Measurements from ENCODE around the gene PFKM.

DNA sequence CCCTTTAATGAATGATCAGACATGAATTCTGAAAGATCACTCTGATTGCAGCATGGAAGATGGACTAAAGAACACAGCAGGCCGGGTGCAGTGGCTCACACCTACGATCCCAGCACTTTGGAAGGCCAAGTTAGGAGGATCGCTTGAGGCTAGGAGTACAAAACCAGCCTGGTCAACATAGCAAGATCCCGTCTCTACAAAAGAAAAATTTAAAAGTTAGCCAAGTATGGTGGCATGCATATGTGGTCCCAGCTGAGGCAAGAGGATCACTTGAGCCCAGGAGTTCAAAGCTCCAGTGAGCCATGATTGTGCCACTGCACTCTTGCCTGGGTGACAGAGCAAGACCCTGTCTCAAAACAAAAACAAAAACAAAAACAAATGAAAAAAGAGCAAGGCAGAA, 48.4 kb upstream of the PFKM start:
- TF ChIP-seq TAF1 (IDR thresholded peaks at IDR 0.05; ENCODE audit: borderline replicate concordance, insufficient read depth, low read length) (no peak), SIN3A (IDR thresholded peaks at IDR 0.05; ENCODE audit: borderline replicate concordance, insufficient read depth, low read length) (no peak), POLR2AphosphoS5 (IDR thresholded peaks at IDR 0.05; ENCODE audit: low read depth, low read length) (no peak)

Measured in PFSK-1 (cell line).